Fibroblast of lung (primary cell): ENCODE measurements around the gene ANKRD7. TPM values are rescaled to one million over a fixed set of nuclear protein-coding genes. Genes with fewer than 3 reads are reported as not detected.

ENCODE experiments used
- DNase-seq, 2 donors: peaks; one replicate each; pipeline versions ENCODE4 v3.0.0 to v3.0.0-alpha.2; 2010; ENCODE audit warnings: low read depth in 2 of 2
- H2AFZ ChIP-seq: 2 replicates; pipeline ENCODE4 v1.5.1; 2012; ENCODE audit warnings: low read length, control low read depth, inconsistent platforms
- H3K27ac ChIP-seq: 2 replicates; pipeline ENCODE4 v1.5.1; 2011; ENCODE audit warnings: low read length, control low read depth; ENCODE audit not compliant: insufficient read depth
- H3K27me3 ChIP-seq: 2 replicates; pipeline ENCODE4 v1.5.1; 2011; ENCODE audit warnings: mild to moderate bottlenecking, low read length; ENCODE audit not compliant: control insufficient read depth, insufficient read depth
- H3K36me3 ChIP-seq: 2 replicates; pipeline ENCODE4 v1.5.1; 2011; ENCODE audit warnings: low read length; ENCODE audit not compliant: control insufficient read depth, insufficient read depth
- H3K4me1 ChIP-seq: 2 replicates; pipeline ENCODE4 v1.5.1; 2011; ENCODE audit warnings: low read length; ENCODE audit not compliant: control insufficient read depth, insufficient read depth; ENCODE audit errors: extremely low read depth
- H3K4me2 ChIP-seq: 2 replicates; pipeline ENCODE4 v1.5.1; 2011; ENCODE audit warnings: low read length, control low read depth; ENCODE audit not compliant: insufficient read depth; ENCODE audit errors: extremely low read depth
- H3K4me3 ChIP-seq, 4 experiments: fragments of 200-600 bp in 1 of 4; sonication (generic) in 1 of 4; replicated peaks in 1 of 4; 2 replicates each; pipeline ENCODE4 v1.5.1; 2011 to 2016; ENCODE audit warnings: low read length in 4 of 4, low read depth in 3 of 4, mild to moderate bottlenecking in 3 of 4, control low read depth in 2 of 4, inconsistent platforms in 1 of 4, mixed read lengths in 1 of 4; ENCODE audit not compliant: insufficient read depth in 1 of 4; ENCODE audit errors: control extremely low read depth in 1 of 4
- H3K79me2 ChIP-seq: 2 replicates; pipeline ENCODE4 v1.5.1; 2012; ENCODE audit warnings: mild to moderate bottlenecking, low read length, inconsistent platforms; ENCODE audit not compliant: control insufficient read depth, insufficient read depth
- H3K9ac ChIP-seq: 2 replicates; pipeline ENCODE4 v1.5.1; 2011; ENCODE audit warnings: mild to moderate bottlenecking, low read length, control low read depth; ENCODE audit not compliant: insufficient read depth
- H3K9me3 ChIP-seq: 2 replicates; pipeline ENCODE4 v1.5.1; 2012; ENCODE audit warnings: low read depth, low read length; ENCODE audit not compliant: control insufficient read depth, insufficient read depth
- H4K20me1 ChIP-seq: 2 replicates; pipeline ENCODE4 v1.5.1; 2011; ENCODE audit warnings: low read length; ENCODE audit not compliant: control insufficient read depth, insufficient read depth; ENCODE audit errors: extremely low read depth
- EZH2 ChIP-seq: IDR thresholded peaks from 2 replicates; pipeline ENCODE4 v1.5.1; 2012; ENCODE audit warnings: low read length, control low read depth, mild to moderate bottlenecking; ENCODE audit errors: missing control alignments
- polyA plus RNA-seq, 2 donors: library from polyadenylated mRNA; depleted of rRNA in 1 of 2; stranded (reverse) in 1 of 2; unstranded in 1 of 2; fragments of >200 nt; gene quantifications; 2 replicates each; pipeline ENCODE4 v1.2.1, GENCODE V29; 2011 to 2012; ENCODE audit warnings: missing spikeins in 1 of 2
- total RNA-seq: library from RNA; depleted of rRNA; stranded (reverse); fragments of >200 nt; gene quantifications from 2 replicates; pipeline ENCODE4 v1.2.1, GENCODE V29; 2014
- TF ChIP-seq, protein P1 (sequence below), 2 donors: IDR thresholded peaks in 1 of 2; conservative IDR thresholded peaks in 1 of 2; 1 replicate in 1 of 2; 2 replicates in 1 of 2; pipeline ENCODE4 v1.5.1; 2011 to 2012; ENCODE audit warnings: low read length in 2 of 2, control low read depth in 1 of 2, inconsistent platforms in 1 of 2, low read depth in 1 of 2, mild to moderate bottlenecking in 1 of 2

Gene ANKRD7
- total and polyA plus RNA-seq, 2 donors (not counting 1 experiment from before 2014, with no cell fraction given): 0.40 to 2.8 TPM

DNA sequence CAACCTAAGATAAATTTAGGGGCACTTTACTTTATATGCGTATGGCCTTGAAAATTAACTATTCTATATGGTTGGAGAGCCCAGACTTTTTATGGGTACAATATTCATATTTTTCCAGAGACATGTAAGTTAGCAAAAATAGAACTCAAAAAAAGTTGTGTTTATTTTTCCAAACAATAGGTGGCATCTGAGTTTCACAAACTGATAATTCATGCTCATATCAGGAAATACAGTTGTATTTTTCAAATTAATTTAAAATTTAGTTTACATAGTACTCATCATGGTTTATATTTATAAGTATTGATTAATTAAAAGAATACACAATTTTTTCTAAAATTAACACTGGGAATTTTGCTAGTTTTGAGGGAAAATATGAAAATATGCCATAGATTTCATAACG is 34.6 kb downstream of the ANKRD7 start:
- TF ChIP-seq, protein P1, sequence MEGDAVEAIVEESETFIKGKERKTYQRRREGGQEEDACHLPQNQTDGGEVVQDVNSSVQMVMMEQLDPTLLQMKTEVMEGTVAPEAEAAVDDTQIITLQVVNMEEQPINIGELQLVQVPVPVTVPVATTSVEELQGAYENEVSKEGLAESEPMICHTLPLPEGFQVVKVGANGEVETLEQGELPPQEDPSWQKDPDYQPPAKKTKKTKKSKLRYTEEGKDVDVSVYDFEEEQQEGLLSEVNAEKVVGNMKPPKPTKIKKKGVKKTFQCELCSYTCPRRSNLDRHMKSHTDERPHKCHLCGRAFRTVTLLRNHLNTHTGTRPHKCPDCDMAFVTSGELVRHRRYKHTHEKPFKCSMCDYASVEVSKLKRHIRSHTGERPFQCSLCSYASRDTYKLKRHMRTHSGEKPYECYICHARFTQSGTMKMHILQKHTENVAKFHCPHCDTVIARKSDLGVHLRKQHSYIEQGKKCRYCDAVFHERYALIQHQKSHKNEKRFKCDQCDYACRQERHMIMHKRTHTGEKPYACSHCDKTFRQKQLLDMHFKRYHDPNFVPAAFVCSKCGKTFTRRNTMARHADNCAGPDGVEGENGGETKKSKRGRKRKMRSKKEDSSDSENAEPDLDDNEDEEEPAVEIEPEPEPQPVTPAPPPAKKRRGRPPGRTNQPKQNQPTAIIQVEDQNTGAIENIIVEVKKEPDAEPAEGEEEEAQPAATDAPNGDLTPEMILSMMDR (conservative IDR thresholded peaks at IDR 0.05 in 1 of 2, IDR thresholded peaks at IDR 0.05 in 1 of 2; ENCODE audit: low read depth in 1 of 2, low read length in 2 of 2): no peak
- no peak for TF ChIP-seq EZH2
- no peak overlapping the region for H3K4me2 ChIP-seq
- no peak overlapping the region for H3K9ac ChIP-seq
- H3K9me3 ChIP-seq: no peaks in the 10 kb centered on the region
- no peaks in the 10 kb centered on the region for H3K36me3 ChIP-seq
- H3K79me2 ChIP-seq: no peaks in the 10 kb centered on the region
- no peaks in the 10 kb centered on the region for H3K4me1 ChIP-seq
- no peak overlapping the region for H2AFZ ChIP-seq
- H4K20me1 ChIP-seq: peaks cover 2% of the 10 kb centered on the region
- no peak overlapping the region for H3K4me3 ChIP-seq
- H3K27ac ChIP-seq: no peak overlapping the region
- H3K27me3 ChIP-seq: no peaks in the 10 kb centered on the region
- DNase-seq: peak in 1 of 2 donors; percentile 8

DNA sequence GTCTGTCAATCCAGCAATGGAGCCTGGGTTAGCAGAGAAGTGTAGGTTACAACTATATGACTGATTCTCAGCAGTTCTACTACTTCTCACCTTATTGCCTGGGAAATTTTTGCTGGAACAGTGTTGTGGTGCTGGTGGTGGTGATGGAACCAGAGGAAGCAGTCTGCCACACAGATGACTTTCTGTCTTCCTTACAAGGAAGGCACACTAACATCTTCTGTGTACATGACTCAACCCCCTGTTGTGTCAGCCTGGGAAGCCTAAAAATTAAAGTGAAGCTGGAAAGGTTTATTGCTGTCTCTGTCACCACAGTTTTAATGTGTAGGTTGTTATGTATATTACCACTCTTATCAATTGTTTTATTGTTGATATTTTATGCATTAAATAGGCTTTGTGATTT is 40.3 kb downstream of the ANKRD7 start:
- no peak for DNase-seq
- Histone ChIP-seq H3K79me2 (no peaks in the 10 kb centered on the region), H3K27me3 (no peaks in the 10 kb centered on the region), H3K9ac (no peak overlapping the region), H3K9me3 (no peaks in the 10 kb centered on the region), H3K4me1 (no peaks in the 10 kb centered on the region), H4K20me1 (peaks cover 2% of the 10 kb centered on the region), H2AFZ (no peak overlapping the region), H3K36me3 (no peaks in the 10 kb centered on the region), H3K27ac (no peak overlapping the region), H3K4me2 (no peak overlapping the region), H3K4me3 (no peak overlapping the region)
- TF ChIP-seq, protein P1 (conservative IDR thresholded peaks at IDR 0.05 in 1 of 2, IDR thresholded peaks at IDR 0.05 in 1 of 2; ENCODE audit: low read depth in 1 of 2, low read length in 2 of 2): no peak
- TF ChIP-seq EZH2: no peak

GRCh38 chr7:118280319-118281012 is 56.0 kb downstream of the ANKRD7 start:
- H2AFZ ChIP-seq: no peak overlapping the region
- no peaks in the 10 kb centered on the region for H3K4me1 ChIP-seq
- H3K4me2 ChIP-seq: no peak overlapping the region
- no peaks in the 10 kb centered on the region for H3K79me2 ChIP-seq
- H3K9me3 ChIP-seq: no peaks in the 10 kb centered on the region
- DNase-seq: no peak
- H3K9ac ChIP-seq: no peak overlapping the region
- H3K4me3 ChIP-seq: no peak overlapping the region
- no peak overlapping the region for H3K27ac ChIP-seq
- H3K36me3 ChIP-seq: no peaks in the 10 kb centered on the region
- H3K27me3 ChIP-seq: no peaks in the 10 kb centered on the region
- TF ChIP-seq EZH2: no peak
- TF ChIP-seq, protein P1 (conservative IDR thresholded peaks at IDR 0.05 in 1 of 2, IDR thresholded peaks at IDR 0.05 in 1 of 2; ENCODE audit: low read depth in 1 of 2, low read length in 2 of 2): no peak
- no peaks in the 10 kb centered on the region for H4K20me1 ChIP-seq
